Measurements from ENCODE around the gene TMBIM4. TPM values are rescaled to one million over a fixed set of nuclear protein-coding genes. Genes with fewer than 3 reads are reported as not detected.

Gene TMBIM4
- total RNA-seq, 1 experiment from 2014 or later: 115 TPM

DNA sequence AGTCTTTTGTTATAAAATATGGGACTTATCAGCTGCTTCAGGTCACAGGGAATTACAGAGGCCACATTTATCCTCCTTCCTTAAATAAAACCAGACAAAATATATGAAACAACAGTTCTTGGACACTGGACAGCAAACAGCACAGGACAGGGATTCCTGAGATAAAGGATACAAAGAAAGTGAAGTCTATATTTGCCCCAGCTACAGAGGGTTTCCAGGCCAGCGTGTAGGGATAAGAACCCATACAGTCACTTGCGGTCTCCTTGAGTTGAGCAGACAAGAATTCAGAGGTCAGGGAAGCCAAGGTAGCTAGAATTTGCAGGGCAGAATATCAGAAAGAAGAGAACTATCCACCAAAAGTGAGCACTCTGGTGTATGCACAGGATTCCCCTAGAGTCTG lies 30.5 kb downstream of the TMBIM4 start:
- TF ChIP-seq REST (IDR thresholded peaks at IDR 0.05; ENCODE audit: insufficient read depth in 1 of 2, low read depth in 2 of 2, low read length in 1 of 2) (no peak), SIN3A (IDR thresholded peaks at IDR 0.05; ENCODE audit: borderline replicate concordance, insufficient read depth, low read depth, low read length) (no peak), POLR2AphosphoS5 (IDR thresholded peaks at IDR 0.05; ENCODE audit: low read depth, low read length) (no peak), TCF7L2 (IDR thresholded peaks at IDR 0.05; ENCODE audit: low read depth, low read length) (no peak), CTCF (IDR thresholded peaks at IDR 0.05) (no peak)
- Histone ChIP-seq H3K4me3 (ENCODE audit: low read depth in 2 of 2, low read length in 2 of 2) (no peak overlapping the region), H3K27ac (ENCODE audit: low read length) (no peak overlapping the region), H3K36me3 (ENCODE audit: control insufficient read depth, insufficient read depth, low read length) (peaks cover 30% of the 10 kb centered on the region), H3K27me3 (ENCODE audit: control insufficient read depth, insufficient read depth, low read length) (no peaks in the 10 kb centered on the region), H3K9me3 (ENCODE audit: control insufficient read depth, insufficient read depth, low read depth, low read length) (peaks cover 37% of the 10 kb centered on the region), H3K4me1 (ENCODE audit: control insufficient read depth, insufficient read depth, low read length) (no peaks in the 10 kb centered on the region)
- intact Hi-C loops (cut with micrococcal nuclease; ENCODE audit: unreplicated experiment): no loop called here
- in situ Hi-C loops (cut with HindIII; ENCODE audit: low pct_unique_long_range_greater_than_20kb, low sequenced_read_pairs): no loop called here
- ATAC-seq (no peak), DNase-seq (ENCODE audit: low read depth, low spot score) (no peak)
- POLR2A ChIA-PET: no interaction called here
- CTCF ChIA-PET: no interaction called here
- no TSS peak for BruUV-seq (replicated peaks)

DNA sequence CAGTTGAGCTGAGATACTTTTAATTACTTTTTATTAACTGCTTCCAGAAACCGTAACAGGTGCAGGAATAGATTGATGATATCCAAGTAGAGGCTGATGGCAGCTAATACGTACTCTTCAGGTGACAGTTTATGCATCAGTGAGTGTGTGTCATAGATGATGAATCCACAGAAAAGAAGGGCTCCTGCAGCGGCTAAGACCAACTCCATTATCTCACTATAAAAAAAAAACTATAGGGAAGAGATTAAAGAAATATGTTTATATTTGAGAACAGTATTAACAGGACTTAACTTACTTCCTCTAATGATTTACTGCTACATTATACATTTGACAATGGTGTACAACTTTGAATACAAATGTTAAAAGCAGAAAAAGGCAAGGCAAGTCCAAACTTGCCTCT lies 31.9 kb downstream of the TMBIM4 start:
- in situ Hi-C loops (cut with HindIII; ENCODE audit: low pct_unique_long_range_greater_than_20kb, low sequenced_read_pairs): no loop called here
- peaks cover 21% of the 10 kb centered on the region for H3K36me3 ChIP-seq (ENCODE audit: control insufficient read depth, insufficient read depth, low read length)
- no peak for DNase-seq (ENCODE audit: low read depth, low spot score)
- POLR2A ChIA-PET: no interaction called here
- no peaks in the 10 kb centered on the region for H3K4me1 ChIP-seq (ENCODE audit: control insufficient read depth, insufficient read depth, low read length)
- CTCF ChIA-PET: no interaction called here
- H3K27me3 ChIP-seq (ENCODE audit: control insufficient read depth, insufficient read depth, low read length): no peaks in the 10 kb centered on the region
- no peak overlapping the region for H3K4me3 ChIP-seq (ENCODE audit: low read depth in 2 of 2, low read length in 2 of 2)
- H3K27ac ChIP-seq (ENCODE audit: low read length): no peak overlapping the region
- no TSS peak for BruUV-seq (replicated peaks)
- intact Hi-C loops (cut with micrococcal nuclease; ENCODE audit: unreplicated experiment): no loop called here
- ATAC-seq: no peak
- H3K9me3 ChIP-seq (ENCODE audit: control insufficient read depth, insufficient read depth, low read depth, low read length): peaks cover 31% of the 10 kb centered on the region
- TF ChIP-seq TCF7L2 (IDR thresholded peaks at IDR 0.05; ENCODE audit: low read depth, low read length): no peak
- TF ChIP-seq REST (IDR thresholded peaks at IDR 0.05; ENCODE audit: insufficient read depth in 1 of 2, low read depth in 2 of 2, low read length in 1 of 2): no peak
- TF ChIP-seq SIN3A (IDR thresholded peaks at IDR 0.05; ENCODE audit: borderline replicate concordance, insufficient read depth, low read depth, low read length): no peak
- no peak for TF ChIP-seq POLR2AphosphoS5 (IDR thresholded peaks at IDR 0.05; ENCODE audit: low read depth, low read length)
- no peak for TF ChIP-seq CTCF (IDR thresholded peaks at IDR 0.05)
